IMR-90 (cell line): ENCODE measurements around the gene IL13RA1. TPM values are rescaled to one million over a fixed set of nuclear protein-coding genes. Genes with fewer than 3 reads are reported as not detected.

Experiments used
- ATAC-seq: fragments of 200-7000 bp; cut with Tn5 transposase; 2 replicates; pipeline ENCODE4 v1.9.1; 2020; ENCODE audit warnings: low read depth, mild to moderate bottlenecking, moderate library complexity
- BruUV-seq: library from RNA; stranded (reverse); fragments of 400-500 nt; replicated peaks from 2 replicates; lab custom pipeline; 2021; lab: Mats Ljungman, UMichigan
- CTCF ChIA-PET: fragments of 300-600 bp; formaldehyde crosslinking; extraction: SDS; loops from one replicate; lab custom pipeline; 2021; ENCODE audit warnings: antibody characterized with exemption; lab: Yijun Ruan, JAX
- POLR2A ChIA-PET: fragments of 300-600 bp; sonication (Branson Sonifier 250); formaldehyde crosslinking; loops from one replicate; lab custom pipeline; 2022; ENCODE audit warnings: antibody characterized with exemption; ENCODE audit not compliant: unreplicated experiment; lab: Charles Lee
- DNase-seq: peaks from one replicate; pipeline ENCODE4 v3.0.0; 2013
- H2AFZ ChIP-seq: replicated peaks from 2 replicates; pipeline ENCODE3; 2013; ENCODE audit warnings: low read length, mild to moderate bottlenecking; ENCODE audit not compliant: poor library complexity
- H2AK5ac ChIP-seq: 2 replicates; pipeline ENCODE4 v1.6.1; 2013; ENCODE audit warnings: low read depth, low read length, inconsistent platforms
- H2AK9ac ChIP-seq: replicated peaks from 2 replicates; pipeline ENCODE3; 2013; ENCODE audit warnings: mild to moderate bottlenecking, low read depth, low read length, moderate library complexity; ENCODE audit not compliant: poor library complexity
- H2BK120ac ChIP-seq: 2 replicates; pipeline ENCODE4 v1.6.1; 2013; ENCODE audit warnings: low read depth, low read length, inconsistent platforms
- H2BK15ac ChIP-seq: 3 replicates; pipeline ENCODE4 v1.6.1; 2013; ENCODE audit warnings: low read depth, low read length, inconsistent platforms
- H2BK20ac ChIP-seq: 2 replicates; pipeline ENCODE4 v1.6.1; 2013; ENCODE audit warnings: low read depth, mild to moderate bottlenecking, inconsistent platforms, low read length, moderate library complexity
- H2BK5ac ChIP-seq: 2 replicates; pipeline ENCODE4 v1.6.1; 2013; ENCODE audit warnings: mild to moderate bottlenecking, low read depth, low read length, inconsistent platforms; ENCODE audit not compliant: poor library complexity, severe bottlenecking
- H3K14ac ChIP-seq: replicated peaks from 2 replicates; pipeline ENCODE4 v1.6.1; 2013; ENCODE audit warnings: low read depth, low read length, inconsistent platforms
- H3K18ac ChIP-seq: 2 replicates; pipeline ENCODE4 v1.6.1; 2013; ENCODE audit warnings: low read depth, low read length, control low read depth
- H3K23ac ChIP-seq: 2 replicates; pipeline ENCODE4 v1.6.1; 2013; ENCODE audit warnings: low read depth, low read length, inconsistent platforms
- H3K27ac ChIP-seq: 2 replicates; pipeline ENCODE4 v1.5.1; 2013; ENCODE audit warnings: mild to moderate bottlenecking, control low read depth, low read length; ENCODE audit not compliant: insufficient read depth
- H3K27me3 ChIP-seq: 2 replicates; pipeline ENCODE4 v1.6.1; 2013; ENCODE audit warnings: low read length; ENCODE audit not compliant: control insufficient read depth, insufficient read depth
- H3K36me3 ChIP-seq: 2 replicates; pipeline ENCODE4 v1.6.1; 2013; ENCODE audit warnings: low read length, mixed read lengths; ENCODE audit not compliant: control insufficient read depth, insufficient read depth
- H3K4ac ChIP-seq: 2 replicates; pipeline ENCODE4 v1.6.1; 2013; ENCODE audit warnings: low read depth, low read length, inconsistent platforms
- H3K4me1 ChIP-seq: 2 replicates; pipeline ENCODE4 v1.6.1; 2013; ENCODE audit warnings: low read length, mixed read lengths; ENCODE audit not compliant: control insufficient read depth, insufficient read depth
- H3K4me2 ChIP-seq: 2 replicates; pipeline ENCODE4 v1.6.1; 2013; ENCODE audit warnings: low read depth, mild to moderate bottlenecking, control low read depth, low read length, moderate library complexity
- H3K4me3 ChIP-seq: 2 replicates; pipeline ENCODE4 v1.5.1; 2013; ENCODE audit warnings: low read depth, mild to moderate bottlenecking, control low read depth, low read length, moderate library complexity; ENCODE audit not compliant: insufficient read depth
- H3K56ac ChIP-seq: 2 replicates; pipeline ENCODE4 v1.6.1; 2013; ENCODE audit warnings: low read length, inconsistent platforms; ENCODE audit not compliant: insufficient read depth; ENCODE audit errors: extremely low read depth
- H3K79me1 ChIP-seq, 2 experiments: 2 replicates each; pipeline ENCODE4 v1.6.1; 2013; ENCODE audit warnings: low read length in 2 of 2, inconsistent platforms in 1 of 2, low read depth in 1 of 2
- H3K9ac ChIP-seq: 2 replicates; pipeline ENCODE4 v1.6.1; 2013; ENCODE audit warnings: low read depth, low read length, control low read depth
- H3K9me1 ChIP-seq: 2 replicates; pipeline ENCODE4 v1.6.1; 2013; ENCODE audit warnings: low read length, inconsistent platforms; ENCODE audit not compliant: insufficient read depth
- H3K9me3 ChIP-seq: 2 replicates; pipeline ENCODE4 v1.6.1; 2013; ENCODE audit warnings: low read length; ENCODE audit not compliant: control insufficient read depth, insufficient read depth
- H4K20me1 ChIP-seq: 2 replicates; pipeline ENCODE4 v1.6.1; 2013; ENCODE audit warnings: low read length, inconsistent platforms; ENCODE audit not compliant: insufficient read depth
- H4K5ac ChIP-seq: 2 replicates; pipeline ENCODE4 v1.6.1; 2013; ENCODE audit warnings: mild to moderate bottlenecking, low read depth, low read length, control low read depth
- H4K8ac ChIP-seq, 2 experiments: 2 replicates each; pipeline ENCODE4 v1.6.1; 2013; ENCODE audit warnings: low read depth in 2 of 2, low read length in 2 of 2, control low read depth in 1 of 2, inconsistent platforms in 1 of 2
- H4K91ac ChIP-seq: 2 replicates; pipeline ENCODE4 v1.6.1; 2013; ENCODE audit warnings: low read depth, low read length, inconsistent platforms; ENCODE audit not compliant: insufficient read depth
- CTCF ChIP-seq: conservative IDR thresholded peaks from 2 replicates; pipeline ENCODE4 v1.5.1; 2012; ENCODE audit warnings: mild to moderate bottlenecking, low read depth, low read length, improper control_type of control experiment
- FOS ChIP-seq: fragments of 150-350 bp; IDR thresholded peaks from 2 replicates; pipeline ENCODE4 v1.6.1; 2016; ENCODE audit warnings: low read depth, low read length
- MXI1 ChIP-seq: IDR thresholded peaks from 2 replicates; pipeline ENCODE4 v1.6.1; 2012; ENCODE audit warnings: low read depth, mild to moderate bottlenecking, low read length, moderate library complexity, borderline replicate concordance
- NFE2L2 ChIP-seq: fragments of 150-350 bp; IDR thresholded peaks from 2 replicates; pipeline ENCODE4 v1.6.1; 2016; ENCODE audit warnings: low read depth, mild to moderate bottlenecking, low read length
- RCOR1 ChIP-seq: IDR thresholded peaks from 2 replicates; pipeline ENCODE4 v1.6.1; 2012; ENCODE audit warnings: mild to moderate bottlenecking, low read length, improper control_type of control experiment; ENCODE audit not compliant: insufficient replicate concordance
- RFX5 ChIP-seq: IDR thresholded peaks from 2 replicates; pipeline ENCODE4 v1.8.0; 2012; ENCODE audit warnings: low read depth, mild to moderate bottlenecking, low read length, moderate library complexity
- SMC3 ChIP-seq: fragments of 150-350 bp; IDR thresholded peaks from 2 replicates; pipeline ENCODE4 v1.6.1; 2016; ENCODE audit warnings: low read depth, mild to moderate bottlenecking, antibody characterized with exemption, low read length, moderate library complexity
- WGBS, 2 experiments: methylation state at CpG; one replicate each; pipeline versions ENCODE4 v1.1.5 to v1.1.7; 2013; ENCODE audit warnings: missing lambda C conversion rate in 2 of 2; ENCODE audit not compliant: insufficient read length in 1 of 2; ENCODE audit errors: extremely low coverage in 2 of 2; 5-methylcytosine and 5-hydroxymethylcytosine counted together
- dilution Hi-C: fragments of 300-500 bp; cut with HindIII; formaldehyde crosslinking; loops from one replicate; pipeline ENCODE4 v1.14.3; 2018; ENCODE audit warnings: low sequenced_read_pairs; ENCODE audit not compliant: unreplicated experiment
- in situ Hi-C: fragments of 300-500 bp; cut with MboI; formaldehyde crosslinking; loops from 3 replicates; pipeline ENCODE4 v1.14.3; 2019; ENCODE audit warnings: low sequenced_read_pairs, inconsistent platforms, mixed read lengths
- intact Hi-C: fragments of 100-400 bp; cut with micrococcal nuclease; formaldehyde crosslinking; loops from 2 replicates; pipeline ENCODE4 v1.10.0; 2022
- polyA plus RNA-seq, 3 experiments: library from polyadenylated mRNA; depleted of rRNA; stranded (reverse); fragments of >200 nt; gene quantifications; 2 replicates each; pipeline ENCODE4 v1.2.3, GENCODE V29; 2012; ENCODE audit warnings: low replicate concordance in 1 of 3
- total RNA-seq: library from RNA; depleted of rRNA; stranded (reverse); fragments of >200 nt; gene quantifications from 2 replicates; pipeline ENCODE4 v1.2.3, GENCODE V29; 2012

The IL13RA1 gene
- total and polyA plus RNA-seq, 2 of the 4 experiments (the other 2 are of a cell fraction): 24.2 to 31.7 TPM

GRCh38 chrX:118764122-118764521 lies 36.7 kb downstream of the IL13RA1 start:
- H2BK15ac ChIP-seq: no peak overlapping the region
- no peaks in the 10 kb centered on the region for H3K27me3 ChIP-seq
- no peak overlapping the region for H2AK5ac ChIP-seq
- BruUV-seq: no TSS peak
- H3K18ac ChIP-seq: no peak overlapping the region
- dilution Hi-C loops (no loop called here), intact Hi-C loops (no loop called here), in situ Hi-C loops (no loop called here)
- ChIA-PET CTCF (interaction anchor here (0.6 kb wide), 1 partner anchor 41 kb away, joined by 5 read pairs; no protein-coding TSS in a partner anchor), POLR2A (no interaction called here)
- no peaks in the 10 kb centered on the region for H3K9me3 ChIP-seq
- H3K36me3 ChIP-seq: peaks cover 6% of the 10 kb centered on the region; the same call in 1 of the 2 replicates
- no peak overlapping the region for H2BK5ac ChIP-seq
- H3K4ac ChIP-seq: no peak overlapping the region
- H2BK20ac ChIP-seq: no peak overlapping the region
- no peak overlapping the region for H2AK9ac ChIP-seq
- H2AFZ ChIP-seq: no peak overlapping the region
- H3K4me2 ChIP-seq: no peak overlapping the region
- H4K20me1 ChIP-seq: no peaks in the 10 kb centered on the region
- no peak overlapping the region for H3K9ac ChIP-seq
- no CpG with 5 or more reads among the region's 4 CpGs for whole genome bisulfite sequencing, 2 experiments
- H3K23ac ChIP-seq: no peak overlapping the region
- no peak overlapping the region for H2BK120ac ChIP-seq
- TF ChIP-seq RCOR1 (no peak), FOS (no peak), RFX5 (no peak), NFE2L2 (no peak), SMC3 (no peak), MXI1 (no peak), CTCF (no peak)
- no peak for ATAC-seq
- no peaks in the 10 kb centered on the region for H3K9me1 ChIP-seq
- no peak overlapping the region for H3K56ac ChIP-seq
- no peak for DNase-seq
- no peak overlapping the region for H4K91ac ChIP-seq
- H3K27ac ChIP-seq: no peak overlapping the region
- no peaks in the 10 kb centered on the region for H3K79me1 ChIP-seq
- no peak overlapping the region for H4K5ac ChIP-seq
- H3K14ac ChIP-seq: no peak overlapping the region
- H4K8ac ChIP-seq: no peak overlapping the region
- no peaks in the 10 kb centered on the region for H3K4me1 ChIP-seq
- no peak overlapping the region for H3K4me3 ChIP-seq
